ENCODE results near the gene TRIM17. TPM values are rescaled to one million over a fixed set of nuclear protein-coding genes. Genes with fewer than 3 reads are reported as not detected.

TRIM17 gene
- total and polyA plus RNA-seq, 9 donors = 0.72 to 10.0 (median 3.0) TPM

- H3K4me1 ChIP-seq (ENCODE audit: insufficient read depth) = peaks cover 2% of the 10 kb centered on the region
- peaks cover 7% of the 10 kb centered on the region for H3K27me3 ChIP-seq
- no peak overlapping the region for H3K4me3 ChIP-seq
- no peaks in the 10 kb centered on the region for H3K9me3 ChIP-seq
- no peaks in the 10 kb centered on the region for H3K36me3 ChIP-seq
- DNase-seq = peak in 1 of 5 donors; percentile 51
- H3K27ac ChIP-seq = no peak overlapping the region
- intact Hi-C loops (cut with DNase I) = no loop called here
- WGBS, 3 donors = 1 to 2% (median 1%) methylated on average over 50 to 54 of the region's 56 CpGs
- no peak for TF ChIP-seq POLR2A (IDR thresholded peaks at IDR 0.05)
- TF ChIP-seq EP300 (IDR thresholded peaks at IDR 0.05) = no peak
- no peak for TF ChIP-seq CTCF (IDR thresholded peaks at IDR 0.05)
Measured at GRCh38 chr1:228463559-228464455, 47.1 kb upstream of the TRIM17 start.

- Histone ChIP-seq H3K27me3 (peaks cover 4% of the 10 kb centered on the region), H3K36me3 (no peaks in the 10 kb centered on the region), H3K4me3 (no peak overlapping the region), H3K9me3 (no peaks in the 10 kb centered on the region), H3K27ac (no peak overlapping the region), H3K4me1 (ENCODE audit: insufficient read depth) (peaks cover 2% of the 10 kb centered on the region)
- WGBS, 3 donors = 50 to 58% (median 55%) methylated on average over 7 of the region's 7 CpGs
- DNase-seq = no peak
- intact Hi-C loops (cut with DNase I) = no loop called here
- no peak for TF ChIP-seq POLR2A (IDR thresholded peaks at IDR 0.05)
- no peak for TF ChIP-seq CTCF (IDR thresholded peaks at IDR 0.05)
- TF ChIP-seq EP300 (IDR thresholded peaks at IDR 0.05) = no peak
Measured at GRCh38 chr1:228463009-228463558, 46.4 kb upstream of the TRIM17 start.

GRCh38 chr1:228462560-228462959, 45.9 kb upstream of the TRIM17 start:
- no peaks in the 10 kb centered on the region for H3K9me3 ChIP-seq
- no peak for TF ChIP-seq EP300 (IDR thresholded peaks at IDR 0.05)
- no peak for TF ChIP-seq POLR2A (IDR thresholded peaks at IDR 0.05)
- TF ChIP-seq CTCF (IDR thresholded peaks at IDR 0.05) = no peak
- H3K4me1 ChIP-seq (ENCODE audit: insufficient read depth) = peaks cover 2% of the 10 kb centered on the region
- H3K4me3 ChIP-seq = no peak overlapping the region
- H3K36me3 ChIP-seq = no peaks in the 10 kb centered on the region
- H3K27ac ChIP-seq = no peak overlapping the region
- peaks cover 4% of the 10 kb centered on the region for H3K27me3 ChIP-seq
- WGBS, 3 donors = 72 to 78% (median 76%) methylated on average over 5 of the region's 5 CpGs
- no peak for DNase-seq
- intact Hi-C loops (cut with DNase I) = no loop called here

- TF ChIP-seq CTCF (IDR thresholded peaks at IDR 0.05) = no peak
- no peak for TF ChIP-seq POLR2A (IDR thresholded peaks at IDR 0.05)
- no peak for TF ChIP-seq EP300 (IDR thresholded peaks at IDR 0.05)
- no peak overlapping the region for H3K27ac ChIP-seq
- H3K4me1 ChIP-seq (ENCODE audit: insufficient read depth) = peaks cover 5% of the 10 kb centered on the region
- 74 to 78% (median 76%) methylated on average over 2 of the region's 2 CpGs for WGBS, 3 donors
- peaks cover 4% of the 10 kb centered on the region for H3K27me3 ChIP-seq
- H3K9me3 ChIP-seq = no peaks in the 10 kb centered on the region
- no peak overlapping the region for H3K4me3 ChIP-seq
- H3K36me3 ChIP-seq = no peaks in the 10 kb centered on the region
- no peak for DNase-seq
- intact Hi-C loops (cut with DNase I) = no loop called here
Measured at GRCh38 chr1:228460821-228461220, 44.2 kb upstream of the TRIM17 start.
